GM12891 (cell line): Measurements from ENCODE around the gene HDLBP.

ENCODE experiments used
- PAX5 ChIP-seq: IDR thresholded peaks from 2 replicates; pipeline ENCODE4 v1.6.1; 2011; ENCODE audit warnings: low read length, moderate library complexity, mild to moderate bottlenecking; ENCODE audit not compliant: insufficient read depth, severe bottlenecking
- POLR2A ChIP-seq: IDR thresholded peaks from 2 replicates; pipeline ENCODE4 v1.6.1; 2011; ENCODE audit warnings: low read depth, low read length, control low read depth
- POLR2AphosphoS5 ChIP-seq: IDR thresholded peaks from 2 replicates; pipeline ENCODE4 v1.6.1; 2011; ENCODE audit warnings: low read depth, low read length, control low read depth
- POU2F2 ChIP-seq: IDR thresholded peaks from 2 replicates; pipeline ENCODE4 v1.6.1; 2011; ENCODE audit warnings: low read depth, mild to moderate bottlenecking, control low read depth, low read length, moderate library complexity
- SPI1 ChIP-seq: IDR thresholded peaks from 2 replicates; pipeline ENCODE4 v1.6.1; 2011; ENCODE audit warnings: low read depth, low read length, control low read depth
- TAF1 ChIP-seq: IDR thresholded peaks from 2 replicates; pipeline ENCODE4 v1.6.1; 2011; ENCODE audit warnings: low read depth, low read length, control low read depth

DNA sequence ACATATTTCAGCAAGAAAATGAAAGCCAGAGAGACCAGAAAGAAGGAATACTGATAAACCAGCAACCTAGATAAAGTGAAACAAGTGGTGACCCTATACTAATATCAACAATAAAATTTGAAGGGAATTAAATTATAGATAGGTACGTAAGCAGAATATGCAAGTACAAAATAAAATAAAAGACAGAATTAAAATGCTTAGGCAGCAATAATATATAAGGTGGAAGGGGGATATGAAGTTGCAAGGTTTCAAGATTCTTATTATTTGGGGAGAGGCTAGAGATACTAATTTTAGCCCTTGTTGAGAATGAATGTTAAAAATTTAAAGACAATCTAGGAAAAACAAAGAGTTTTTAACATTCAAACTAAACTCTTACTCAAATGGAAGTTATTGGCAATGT lies 39.6 kb downstream of the HDLBP start:
- TF ChIP-seq POLR2AphosphoS5, result no peak
- TF ChIP-seq TAF1, result no peak
- TF ChIP-seq POLR2A, result no peak
- no peak for TF ChIP-seq POU2F2
- no peak for TF ChIP-seq SPI1
- no peak for TF ChIP-seq PAX5
